OCI-LY7 (cell line): Measurements from ENCODE around the gene GADL1. TPM values are rescaled to one million over a fixed set of nuclear protein-coding genes. Genes with fewer than 3 reads are reported as not detected.

Source experiments
- BruUV-seq: library from RNA; stranded (reverse); fragments of 400-500 nt; replicated peaks from 2 replicates; lab custom pipeline; 2021; lab: Mats Ljungman, UMichigan
- CTCF ChIA-PET: fragments of 300-600 bp; sonication (Branson Sonifier 250); formaldehyde crosslinking; loops from one replicate; lab custom pipeline; 2022; ENCODE audit warnings: antibody characterized with exemption; ENCODE audit not compliant: unreplicated experiment; lab: Charles Lee
- POLR2A ChIA-PET: fragments of 300-600 bp; sonication (Branson Sonifier 250); formaldehyde crosslinking; loops from one replicate; lab custom pipeline; 2022; ENCODE audit warnings: antibody characterized with exemption; lab: Charles Lee
- DNase-seq: peaks from one replicate; pipeline ENCODE4 v3.0.0-alpha.2; 2015; ENCODE audit warnings: low spot score
- H2AFZ ChIP-seq: fragments of 200-600 bp; sonication (generic), shearing (Covaris generic); 2 replicates; pipeline ENCODE4 v1.6.1; 2014; ENCODE audit warnings: mild to moderate bottlenecking, antibody characterized with exemption, low read length, moderate library complexity
- H3K27ac ChIP-seq: fragments of 200-600 bp; sonication (generic); 2 replicates; pipeline ENCODE4 v1.5.1; 2014; ENCODE audit warnings: mixed run types, low read depth, mild to moderate bottlenecking, moderate library complexity, low read length, inconsistent platforms; ENCODE audit not compliant: poor library complexity, severe bottlenecking
- H3K36me3 ChIP-seq: fragments of 200-600 bp; sonication (generic); 2 replicates; pipeline ENCODE4 v1.6.1; 2014; ENCODE audit warnings: mild to moderate bottlenecking, antibody characterized with exemption, low read length, moderate library complexity, mixed read lengths; ENCODE audit not compliant: insufficient read depth
- H3K4me1 ChIP-seq: fragments of 200-600 bp; sonication (generic); 2 replicates; pipeline ENCODE4 v1.5.1; 2014; ENCODE audit warnings: mild to moderate bottlenecking, low read length; ENCODE audit not compliant: insufficient read depth, poor library complexity, severe bottlenecking
- H3K4me2 ChIP-seq: fragments of 200-600 bp; sonication (generic); 2 replicates; pipeline ENCODE4 v1.6.1; 2014; ENCODE audit warnings: mild to moderate bottlenecking, low read length
- H3K4me3 ChIP-seq: fragments of 200-600 bp; sonication (generic); 2 replicates; pipeline ENCODE4 v1.5.1; 2014; ENCODE audit warnings: mild to moderate bottlenecking, low read depth, low read length; ENCODE audit not compliant: poor library complexity, severe bottlenecking
- H3K79me2 ChIP-seq: fragments of 200-600 bp; sonication (generic); 2 replicates; pipeline ENCODE4 v1.6.1; 2016; ENCODE audit warnings: low read depth, mild to moderate bottlenecking, low read length, moderate library complexity, mixed read lengths; ENCODE audit not compliant: insufficient read depth
- H3K9me2 ChIP-seq: fragments of 200-600 bp; sonication (generic); 2 replicates; pipeline ENCODE4 v1.6.1; 2016; ENCODE audit warnings: mild to moderate bottlenecking, low read length, mixed read lengths; ENCODE audit not compliant: insufficient read depth
- H3K9me3 ChIP-seq: fragments of 200-600 bp; sonication (generic); 2 replicates; pipeline ENCODE4 v1.6.1; 2014; ENCODE audit warnings: mild to moderate bottlenecking, mixed run types, low read length, mixed read lengths
- H4K20me1 ChIP-seq: fragments of 200-600 bp; sonication (generic); 2 replicates; pipeline ENCODE4 v1.6.1; 2014; ENCODE audit warnings: mild to moderate bottlenecking, antibody characterized with exemption, low read length, moderate library complexity, mixed read lengths; ENCODE audit not compliant: insufficient read depth
- EZH2phosphoT487 ChIP-seq: fragments of 200-600 bp; sonication (generic); IDR thresholded peaks from 2 replicates; pipeline ENCODE4 v1.6.1; 2018; ENCODE audit warnings: low read depth, borderline replicate concordance, mild to moderate bottlenecking, mixed run types, antibody characterized with exemption, low read length, moderate library complexity, mixed read lengths
- intact Hi-C: fragments of 100-400 bp; cut with micrococcal nuclease; formaldehyde crosslinking; loops from one replicate; pipeline ENCODE4 v1.10.0; 2022; ENCODE audit not compliant: unreplicated experiment
- total RNA-seq, 2 experiments: library from RNA; depleted of rRNA in 1 of 2; stranded (reverse); fragments of >200 nt in 1 of 2; shearing (Covaris generic) in 1 of 2; gene quantifications; 2 replicates each; pipeline ENCODE4 v1.2.3, GENCODE V29; 2014 to 2022
- TF ChIP-seq, protein P1 (sequence below): fragments of 200-600 bp; sonication (generic); conservative IDR thresholded peaks from 2 replicates; pipeline ENCODE4 v1.5.1; 2014; ENCODE audit warnings: mild to moderate bottlenecking, antibody characterized with exemption, low read length, moderate library complexity, mixed read lengths

The GADL1 gene
- total RNA-seq, 2 experiments from 2014 or later: not detected

DNA sequence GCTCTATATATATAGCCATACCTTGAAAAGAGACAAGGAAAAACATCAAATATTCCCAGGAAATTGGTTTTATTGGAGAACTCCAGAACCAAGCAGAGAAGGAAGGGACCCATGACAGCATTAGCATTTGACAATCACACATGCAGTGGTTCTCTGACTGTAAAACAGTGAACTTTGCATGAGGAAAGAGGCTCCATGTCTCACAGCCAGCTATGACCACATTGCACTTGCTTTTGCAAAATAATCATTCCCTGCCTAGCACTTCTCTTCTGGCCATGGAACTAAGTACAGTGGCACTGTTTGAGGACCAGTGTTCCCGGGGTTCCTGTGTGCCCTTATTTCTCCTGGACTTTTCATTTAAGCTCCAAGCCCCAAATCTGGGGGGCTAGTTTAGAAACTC lies 202.5 kb downstream of the GADL1 start:
- no peak for DNase-seq
- TF ChIP-seq EZH2phosphoT487: no peak
- TF ChIP-seq, protein P1, sequence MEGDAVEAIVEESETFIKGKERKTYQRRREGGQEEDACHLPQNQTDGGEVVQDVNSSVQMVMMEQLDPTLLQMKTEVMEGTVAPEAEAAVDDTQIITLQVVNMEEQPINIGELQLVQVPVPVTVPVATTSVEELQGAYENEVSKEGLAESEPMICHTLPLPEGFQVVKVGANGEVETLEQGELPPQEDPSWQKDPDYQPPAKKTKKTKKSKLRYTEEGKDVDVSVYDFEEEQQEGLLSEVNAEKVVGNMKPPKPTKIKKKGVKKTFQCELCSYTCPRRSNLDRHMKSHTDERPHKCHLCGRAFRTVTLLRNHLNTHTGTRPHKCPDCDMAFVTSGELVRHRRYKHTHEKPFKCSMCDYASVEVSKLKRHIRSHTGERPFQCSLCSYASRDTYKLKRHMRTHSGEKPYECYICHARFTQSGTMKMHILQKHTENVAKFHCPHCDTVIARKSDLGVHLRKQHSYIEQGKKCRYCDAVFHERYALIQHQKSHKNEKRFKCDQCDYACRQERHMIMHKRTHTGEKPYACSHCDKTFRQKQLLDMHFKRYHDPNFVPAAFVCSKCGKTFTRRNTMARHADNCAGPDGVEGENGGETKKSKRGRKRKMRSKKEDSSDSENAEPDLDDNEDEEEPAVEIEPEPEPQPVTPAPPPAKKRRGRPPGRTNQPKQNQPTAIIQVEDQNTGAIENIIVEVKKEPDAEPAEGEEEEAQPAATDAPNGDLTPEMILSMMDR: no peak
- no peak overlapping the region for H3K4me3 ChIP-seq
- peaks cover 97% of the 10 kb centered on the region for H3K36me3 ChIP-seq
- H3K79me2 ChIP-seq: no peaks in the 10 kb centered on the region
- BruUV-seq: no TSS peak
- intact Hi-C loops: loop anchor here (2.0 to 10.0 kb wide), 7 partner anchors 47 to 680 kb away; partner anchors contain the start of gene TGFBR2
- H3K9me3 ChIP-seq: no peaks in the 10 kb centered on the region
- peaks cover 4% of the 10 kb centered on the region; the same call in 1 of the 2 replicates for H4K20me1 ChIP-seq
- no peak overlapping the region for H2AFZ ChIP-seq
- no peak overlapping the region for H3K27ac ChIP-seq
- ChIA-PET CTCF (no interaction called here), POLR2A (interaction anchor here (0.6 to 1.4 kb wide), 5 partner anchors 10 to 620 kb away, joined by 3 to 6 read pairs (median 3); partner anchors contain the start of gene TGFBR2)
- H3K9me2 ChIP-seq: no peaks in the 10 kb centered on the region
- no peak overlapping the region for H3K4me2 ChIP-seq
- H3K4me1 ChIP-seq: peaks cover 7% of the 10 kb centered on the region

DNA sequence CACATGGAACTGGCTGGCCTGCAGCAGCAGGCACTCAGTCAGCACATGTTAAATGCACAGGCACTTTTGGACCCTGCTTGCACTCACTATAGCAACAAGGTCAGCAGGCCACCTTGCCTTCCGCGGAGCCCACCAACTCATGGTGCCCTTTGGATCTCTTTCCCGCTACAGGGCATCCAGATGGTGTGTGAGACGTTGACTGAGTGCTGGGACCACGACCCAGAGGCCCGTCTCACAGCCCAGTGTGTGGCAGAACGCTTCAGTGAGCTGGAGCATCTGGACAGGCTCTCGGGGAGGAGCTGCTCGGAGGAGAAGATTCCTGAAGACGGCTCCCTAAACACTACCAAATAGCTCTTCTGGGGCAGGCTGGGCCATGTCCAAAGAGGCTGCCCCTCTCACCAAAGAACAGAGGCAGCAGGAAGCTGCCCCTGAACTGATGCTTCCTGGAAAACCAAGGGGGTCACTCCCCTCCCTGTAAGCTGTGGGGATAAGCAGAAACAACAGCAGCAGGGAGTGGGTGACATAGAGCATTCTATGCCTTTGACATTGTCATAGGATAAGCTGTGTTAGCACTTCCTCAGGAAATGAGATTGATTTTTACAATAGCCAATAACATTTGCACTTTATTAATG lies 203.1 kb downstream of the GADL1 start:
- Histone ChIP-seq H2AFZ (no peak overlapping the region), H3K4me1 (peaks cover 3% of the 10 kb centered on the region), H3K9me2 (no peaks in the 10 kb centered on the region), H3K4me2 (no peak overlapping the region), H3K4me3 (no peak overlapping the region), H3K27ac (no peak overlapping the region), H3K36me3 (peaks cover 97% of the 10 kb centered on the region), H3K79me2 (no peaks in the 10 kb centered on the region), H3K9me3 (no peaks in the 10 kb centered on the region), H4K20me1 (peaks cover 4% of the 10 kb centered on the region; the same call in 1 of the 2 replicates)
- BruUV-seq: no TSS peak
- intact Hi-C loops: loop anchor here (5.0 to 10.0 kb wide), 4 partner anchors 169 to 679 kb away; no protein-coding TSS in a partner anchor
- CTCF ChIA-PET: no interaction called here
- POLR2A ChIA-PET: interaction anchor here (0.6 to 1.4 kb wide), 3 partner anchors 9 to 85 kb away, joined by 3 to 6 read pairs (median 5); partner anchors contain the start of gene TGFBR2
- DNase-seq: no peak
- TF ChIP-seq EZH2phosphoT487: no peak
- TF ChIP-seq, protein P1: no peak

DNA sequence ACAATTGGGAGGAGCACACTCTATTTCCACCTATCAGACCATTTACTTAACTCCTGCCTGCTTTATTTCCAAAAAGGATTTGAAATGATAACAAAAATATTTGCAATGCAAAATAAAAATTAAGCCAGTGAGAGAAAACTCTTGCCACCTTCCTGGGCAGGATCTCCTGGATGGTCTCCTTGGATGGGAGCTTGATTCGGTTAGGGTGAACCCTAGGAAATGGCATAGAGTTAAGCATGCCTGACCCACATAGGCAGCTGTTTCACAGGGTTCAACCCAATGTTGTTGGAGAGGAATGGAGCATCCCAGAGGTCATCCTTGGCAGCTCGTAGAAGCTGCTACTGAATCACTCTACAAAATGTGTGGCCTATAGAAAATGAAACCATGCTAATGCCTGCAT lies 204.3 kb downstream of the GADL1 start:
- CTCF ChIA-PET: no interaction called here
- H3K36me3 ChIP-seq: peaks cover 96% of the 10 kb centered on the region
- H3K27ac ChIP-seq: no peak overlapping the region
- POLR2A ChIA-PET: no interaction called here
- H3K4me2 ChIP-seq: no peak overlapping the region
- H3K4me1 ChIP-seq: no peaks in the 10 kb centered on the region
- BruUV-seq: no TSS peak
- intact Hi-C loops: loop anchor here (5.0 to 10.0 kb wide), 4 partner anchors 168 to 678 kb away; no protein-coding TSS in a partner anchor
- no peak for DNase-seq
- TF ChIP-seq, protein P1: no peak
- no peak for TF ChIP-seq EZH2phosphoT487
- H3K9me2 ChIP-seq: no peaks in the 10 kb centered on the region
- no peak overlapping the region for H2AFZ ChIP-seq
- no peaks in the 10 kb centered on the region for H3K79me2 ChIP-seq
- peaks cover 4% of the 10 kb centered on the region; the same call in 1 of the 2 replicates for H4K20me1 ChIP-seq
- H3K9me3 ChIP-seq: no peaks in the 10 kb centered on the region
- no peak overlapping the region for H3K4me3 ChIP-seq
